ENCODE data around the gene RNF220. TPM values are rescaled to one million over a fixed set of nuclear protein-coding genes. Genes with fewer than 3 reads are reported as not detected.
"Not testable (repeated sequence)": the region's sequence is repeated elsewhere in the genome, so short reads cannot be mapped to it uniquely, and the experiment has no call there.

RNF220 gene
- polyA plus RNA-seq, 12 donors, result 36.9 to 80.5 (median 52.6) TPM; not detected in 1

DNA sequence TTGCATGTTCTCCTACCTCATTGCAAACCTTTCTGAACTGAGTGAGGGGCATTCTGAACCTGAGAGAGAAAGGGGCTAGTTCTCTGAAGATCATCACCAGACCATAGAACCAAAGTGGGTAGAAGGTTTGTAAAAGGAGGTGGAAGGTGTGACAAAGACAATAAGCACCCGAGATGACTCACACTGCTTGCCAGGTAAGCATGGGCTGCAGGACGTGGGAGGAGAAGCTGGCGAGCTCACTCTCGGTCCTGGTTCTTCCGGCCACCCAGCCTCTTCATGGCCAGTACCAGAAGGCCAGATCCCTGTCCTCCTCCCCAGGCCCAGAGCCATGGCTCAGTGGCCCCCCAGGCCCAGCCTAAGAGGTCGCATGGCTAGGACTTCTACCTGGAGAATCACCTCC is 140.9 kb downstream of the RNF220 start:
- DNase-seq, result no peak

DNA sequence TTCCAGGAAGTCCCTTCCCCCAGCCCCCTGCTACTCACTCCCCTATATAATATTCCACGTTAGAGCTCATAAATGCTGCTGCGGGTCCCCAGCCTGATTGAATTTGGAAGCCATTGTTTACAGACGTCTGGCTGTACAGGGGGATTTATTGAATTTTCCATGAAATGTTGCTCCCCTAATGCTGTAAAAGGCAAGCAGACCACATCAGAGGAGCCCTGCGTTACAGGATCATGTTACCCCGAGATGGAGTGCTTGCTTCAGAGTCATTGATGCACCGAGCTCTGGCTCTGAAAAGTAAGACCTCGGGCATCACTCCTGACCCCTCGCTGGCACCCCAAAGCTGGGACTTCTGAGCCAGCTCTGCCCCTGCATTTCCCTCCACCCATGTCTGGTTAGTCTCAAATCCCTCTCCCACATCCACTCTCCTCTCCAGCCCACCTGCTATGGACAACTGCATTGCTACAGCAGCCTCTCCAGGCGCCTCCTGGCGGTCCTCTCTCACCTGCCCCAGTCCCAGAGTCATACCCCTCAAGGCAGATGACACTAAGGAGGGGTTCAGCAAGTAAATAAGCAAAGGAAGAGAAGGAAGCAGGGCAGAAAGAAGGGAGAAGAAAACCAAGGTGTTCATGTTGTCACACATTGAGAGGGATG is 141.5 kb downstream of the RNF220 start:
- DNase-seq, result no peak

DNA sequence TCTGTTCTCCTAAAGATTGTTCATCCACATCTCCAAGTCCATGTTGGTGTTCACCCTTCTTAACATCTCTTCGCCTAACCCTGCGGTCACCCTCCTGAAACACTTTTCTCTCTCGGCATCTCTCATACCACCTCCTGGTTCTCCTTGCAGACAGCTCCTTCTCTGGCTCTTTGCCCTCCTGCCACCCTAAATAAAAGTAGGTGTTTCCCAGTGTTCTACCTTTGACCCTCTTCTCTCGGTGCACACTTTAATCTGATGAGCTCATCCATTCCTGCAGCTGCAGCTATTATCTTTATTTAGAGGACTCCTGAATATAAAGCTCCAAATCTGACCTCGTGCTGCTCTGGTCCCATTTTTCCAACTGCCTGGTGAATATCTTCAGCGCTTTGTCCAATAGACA is 142.3 kb downstream of the RNF220 start:
- DNase-seq, result no peak

DNA sequence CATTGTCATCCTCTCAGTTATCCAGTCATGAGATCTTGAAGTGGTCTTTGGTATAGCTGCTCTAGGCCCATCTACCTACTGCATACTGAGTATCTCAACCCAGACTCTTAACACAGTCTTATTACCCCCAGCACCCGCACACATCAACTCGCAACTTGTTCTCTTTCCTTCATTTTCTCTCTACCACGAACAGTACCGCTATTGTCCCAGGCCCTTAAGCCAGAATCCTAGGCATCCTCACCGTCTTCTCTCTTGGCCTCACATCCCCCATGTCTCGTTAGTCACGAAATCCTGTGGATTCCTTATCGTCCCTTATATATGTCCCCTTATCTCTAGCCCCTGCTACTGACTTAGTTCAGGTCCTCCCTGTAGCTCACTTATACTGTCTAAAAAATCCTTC is 142.8 kb downstream of the RNF220 start:
- DNase-seq, result no peak

DNA sequence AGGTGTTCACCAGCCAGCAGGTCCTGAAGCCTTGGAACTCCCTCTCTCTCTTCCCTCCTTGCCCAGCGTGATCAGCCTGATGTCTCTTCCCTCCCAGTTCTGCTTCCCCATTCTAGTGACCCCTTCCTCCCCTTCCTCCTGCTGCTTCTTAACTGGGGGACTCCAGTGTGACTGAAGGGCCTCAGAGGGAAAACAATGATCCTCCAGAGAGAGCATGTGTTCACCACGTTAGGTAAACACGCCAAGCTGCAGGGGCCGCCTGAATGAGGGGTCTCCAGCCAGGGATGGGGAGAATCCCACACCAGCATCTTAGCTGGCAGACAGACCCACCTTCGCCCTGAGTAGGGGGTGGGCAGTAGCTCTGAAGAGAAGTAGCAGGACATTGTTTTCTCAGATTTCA is 144.5 kb downstream of the RNF220 start:
- DNase-seq, result no peak

DNA sequence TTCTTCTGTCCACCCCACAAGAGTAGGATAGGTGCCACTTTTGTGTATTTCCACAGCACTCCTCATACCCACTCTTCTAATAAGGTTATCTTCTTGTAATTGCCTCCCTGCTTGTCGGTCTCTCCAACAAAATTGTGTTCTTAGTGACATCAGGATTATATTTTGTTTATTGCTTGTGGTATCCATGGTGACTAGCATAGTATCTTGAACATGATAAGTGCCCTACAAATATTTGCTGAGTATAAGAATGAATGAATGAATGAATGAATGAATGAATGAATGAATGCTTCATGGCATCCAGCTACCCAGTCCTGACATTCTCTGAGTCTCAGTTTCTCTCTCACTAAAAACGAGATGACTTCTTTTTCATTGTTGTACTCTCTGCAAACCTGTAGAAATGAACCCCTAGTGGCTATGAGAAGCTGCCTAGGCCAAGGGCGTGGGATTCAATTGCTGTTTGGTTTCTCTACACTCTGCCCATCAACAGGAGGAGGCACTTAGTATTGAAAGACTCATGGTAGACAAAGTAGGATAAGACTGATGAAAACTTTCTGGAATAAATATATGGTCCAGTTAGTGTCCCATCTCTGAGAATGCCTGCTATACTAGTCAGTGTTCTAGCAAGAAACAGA is 148.2 kb downstream of the RNF220 start:
- no peak for DNase-seq

DNA sequence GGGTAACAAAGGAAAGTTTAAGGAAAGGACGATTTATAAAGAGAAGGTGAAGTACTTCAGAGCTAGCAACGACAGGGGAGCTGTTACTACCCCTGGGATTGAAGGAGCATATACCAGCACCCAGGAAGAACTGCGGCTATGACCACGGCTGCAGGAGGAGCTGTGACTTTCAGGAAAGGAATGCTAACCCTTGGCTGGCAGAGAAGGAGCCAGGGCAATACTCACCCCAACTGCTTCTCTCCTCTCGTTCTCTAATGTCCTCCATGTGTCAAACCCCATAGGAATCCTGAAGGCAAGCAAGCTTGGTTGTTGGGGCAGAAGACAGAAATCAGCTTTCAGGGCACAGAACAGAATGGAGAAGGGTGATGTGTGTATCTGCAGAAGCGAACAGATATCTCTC is 148.7 kb downstream of the RNF220 start:
- DNase-seq, result no peak

DNA sequence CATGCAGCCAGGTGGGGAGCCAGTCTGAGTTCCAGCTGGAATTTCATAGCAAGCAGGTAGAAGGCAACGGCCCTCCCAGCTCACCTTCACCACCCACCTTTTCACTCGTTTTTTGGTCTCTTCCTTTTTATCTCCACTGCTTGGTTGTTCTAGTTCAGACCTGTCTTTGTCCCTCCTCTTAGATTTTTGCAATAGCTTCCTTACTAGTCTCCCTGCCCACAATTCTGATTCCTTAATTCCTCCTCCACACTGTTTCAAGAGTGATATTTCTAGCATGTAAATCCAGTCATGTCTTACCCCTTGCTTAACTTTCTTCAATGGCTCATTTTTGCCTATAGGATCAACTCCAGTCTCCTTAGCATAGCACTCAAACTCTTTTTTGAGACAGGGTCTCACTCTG is 149.7 kb downstream of the RNF220 start:
- no peak for DNase-seq

DNA sequence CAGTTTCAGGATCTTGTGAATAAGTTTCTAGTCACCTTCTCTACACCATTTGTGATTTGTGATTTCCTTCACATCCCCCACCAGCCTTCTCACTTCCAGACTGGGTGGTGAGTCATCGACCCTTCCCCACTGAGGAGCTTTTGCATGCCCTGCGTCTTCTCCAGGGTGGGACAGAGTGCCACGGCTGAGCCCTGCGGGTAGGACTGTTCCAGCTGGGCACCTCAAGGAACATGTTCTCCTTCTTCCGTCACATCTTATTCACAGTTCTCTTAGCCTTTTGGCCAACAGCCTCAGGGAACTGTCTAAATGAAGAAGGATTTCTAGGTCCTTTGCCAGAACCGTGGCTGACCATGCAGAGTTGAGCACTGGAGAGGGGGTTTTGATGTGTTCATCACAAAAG is 152.7 kb downstream of the RNF220 start:
- DNase-seq, result no peak

DNA sequence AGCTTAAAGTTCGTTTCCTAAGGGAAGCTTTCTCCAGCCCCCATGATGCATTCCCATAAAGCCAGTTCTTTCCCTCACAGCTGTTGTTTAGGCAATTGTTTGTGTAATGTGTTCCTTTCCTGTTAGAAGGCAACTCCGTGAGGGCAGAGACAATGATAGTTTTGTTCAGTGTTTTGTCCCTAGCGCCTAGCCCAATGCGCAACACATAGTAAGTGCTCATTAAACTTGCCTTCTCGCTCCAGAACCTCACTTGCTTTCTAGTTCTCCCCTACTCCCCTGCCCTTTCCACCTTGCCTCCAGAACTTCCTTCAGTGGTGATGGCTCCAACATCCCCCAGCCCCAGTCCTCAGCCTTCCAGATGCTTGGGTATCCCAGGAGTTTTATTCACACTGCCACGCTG is 153.8 kb downstream of the RNF220 start:
- DNase-seq, result no peak

DNA sequence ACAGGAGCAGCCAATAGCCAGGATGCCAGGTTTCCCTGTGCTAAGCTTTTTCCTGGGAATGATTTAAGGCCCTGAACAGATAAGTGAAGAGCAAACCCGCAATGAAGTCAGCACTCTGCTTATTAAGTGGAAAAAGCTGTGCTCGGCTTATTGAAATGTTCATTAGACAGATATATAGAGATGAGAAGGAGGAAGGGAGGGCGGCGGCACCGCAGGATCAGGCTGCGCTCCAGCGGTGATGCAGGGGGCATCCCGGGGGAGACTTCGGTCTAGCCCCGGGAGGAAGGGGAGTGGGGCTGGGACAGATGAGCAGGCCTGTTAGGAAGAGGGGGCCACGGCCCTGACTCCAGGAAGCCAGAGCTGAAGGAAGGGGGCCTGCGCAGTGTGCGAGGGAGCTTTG is 154.3 kb downstream of the RNF220 start:
- no peak for DNase-seq

DNA sequence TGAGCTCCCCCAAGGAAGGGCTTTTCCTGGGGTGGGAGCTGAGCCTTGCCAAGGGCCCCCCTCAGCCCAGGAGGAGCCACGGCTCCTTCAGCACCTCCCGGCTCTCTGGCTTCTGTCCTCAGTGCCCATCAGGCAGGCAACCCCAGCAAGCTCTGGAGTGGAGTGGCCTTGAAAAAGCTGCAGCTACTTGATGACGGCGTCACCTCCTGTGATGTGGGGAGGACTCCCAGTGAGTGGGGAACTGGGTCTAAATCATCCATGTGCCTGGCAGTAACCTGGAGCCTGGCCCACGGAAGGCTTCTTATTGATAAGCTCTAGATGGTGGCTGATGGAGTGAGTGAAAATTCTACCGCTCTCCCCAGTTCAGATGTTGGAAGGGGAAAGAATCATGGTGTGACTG is 154.9 kb downstream of the RNF220 start:
- no peak for DNase-seq

DNA sequence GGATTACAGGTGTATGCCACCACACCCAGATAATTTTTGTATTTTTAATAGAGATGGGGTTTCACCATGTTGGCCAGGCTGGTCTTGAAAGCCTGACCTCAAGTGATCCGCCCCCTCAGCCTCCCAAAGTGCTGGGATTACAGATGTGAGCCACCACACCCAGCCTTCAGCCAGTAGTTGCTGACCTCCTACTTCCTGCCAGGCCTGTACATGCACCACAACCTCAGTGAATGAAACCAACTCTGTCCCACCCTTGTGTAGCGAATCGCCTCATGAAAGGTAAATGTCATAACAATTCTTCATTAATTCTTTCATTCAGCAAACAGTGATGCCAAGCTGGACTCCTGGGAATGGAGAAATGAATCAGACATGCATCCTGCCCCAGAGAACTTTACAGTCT is 155.6 kb downstream of the RNF220 start:
- DNase-seq, result not testable (repeated sequence)

DNA sequence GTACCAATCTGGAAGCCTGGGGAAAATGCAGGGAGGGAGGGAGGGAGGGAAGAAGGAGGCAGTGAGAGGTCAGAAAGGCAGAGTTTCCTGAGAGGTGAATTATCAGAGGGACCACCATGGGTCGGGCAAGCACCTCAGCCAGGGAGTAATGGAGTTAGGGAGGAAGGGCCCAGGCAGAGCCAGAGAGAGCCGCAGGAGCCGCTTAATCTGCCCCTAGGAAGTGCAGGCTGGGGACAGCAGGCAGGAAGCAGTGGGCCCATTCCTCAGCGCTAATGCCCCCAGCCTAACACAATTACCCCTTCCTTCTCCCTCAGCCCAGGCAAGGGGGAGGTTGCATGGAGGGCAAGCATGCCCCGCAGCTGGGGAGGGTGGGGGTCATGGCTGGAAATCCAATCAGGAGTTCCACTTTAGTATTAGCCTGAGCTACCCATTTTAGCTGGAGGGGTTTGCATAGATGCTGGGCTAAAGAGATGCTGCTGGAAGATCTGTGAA is 160.2 kb downstream of the RNF220 start:
- no peak for DNase-seq

DNA sequence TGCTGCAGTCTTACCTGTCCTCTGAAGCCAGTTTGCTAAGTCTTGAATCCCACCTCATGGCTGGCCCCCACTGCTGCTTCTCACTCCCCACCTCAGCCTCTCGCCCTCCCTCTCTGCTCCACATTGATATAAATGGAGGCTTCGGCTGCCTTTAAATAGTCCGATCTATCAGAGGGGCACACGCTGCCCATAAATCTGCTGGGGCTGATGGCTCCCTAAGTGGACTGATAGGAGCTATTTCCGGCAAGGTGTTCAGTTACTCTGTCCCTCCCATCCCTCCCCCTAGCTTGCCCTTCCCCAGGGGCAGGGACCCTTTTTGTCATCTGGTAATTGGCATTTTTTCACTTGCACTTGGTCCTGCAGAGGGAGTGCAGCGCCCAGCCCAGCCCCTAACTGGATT is 160.8 kb downstream of the RNF220 start:
- no peak for DNase-seq

DNA sequence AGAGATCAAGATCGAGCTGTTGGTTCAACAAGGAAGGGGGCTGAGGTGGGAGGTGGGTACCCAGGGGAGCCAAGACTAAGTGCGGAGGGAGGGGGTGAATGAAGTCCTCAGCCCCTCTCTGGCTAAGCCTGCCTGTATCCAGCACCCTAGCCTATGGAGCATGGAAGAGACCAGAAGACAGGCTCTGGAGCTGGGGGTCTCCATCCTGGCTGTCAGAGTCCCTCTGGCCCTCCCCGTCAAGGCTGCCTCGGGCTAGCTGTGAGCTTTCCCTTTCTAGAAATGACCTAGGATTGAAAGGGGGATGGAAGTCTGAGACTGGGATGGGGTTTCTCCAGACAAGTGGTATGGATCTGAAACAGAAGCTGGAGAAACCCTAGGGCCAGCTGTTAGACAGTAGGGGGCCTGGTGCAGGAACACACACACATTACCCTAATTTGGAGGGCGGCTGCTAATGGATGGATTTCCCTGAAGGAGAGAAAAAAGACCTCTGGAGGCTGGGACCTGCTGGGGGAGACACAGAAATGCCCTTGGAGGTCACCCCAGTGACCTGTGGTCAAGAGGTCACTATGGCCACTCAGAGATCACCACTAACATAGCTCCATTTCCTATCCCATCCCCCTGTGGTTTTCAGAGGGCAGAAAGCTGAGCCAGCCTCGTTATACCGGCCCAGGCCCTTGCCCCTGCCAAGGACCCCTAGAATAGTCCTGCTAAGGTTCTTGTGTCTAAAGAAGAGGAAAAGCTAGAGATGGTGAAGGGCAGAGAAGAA is 161.4 kb downstream of the RNF220 start:
- DNase-seq, result no peak

DNA sequence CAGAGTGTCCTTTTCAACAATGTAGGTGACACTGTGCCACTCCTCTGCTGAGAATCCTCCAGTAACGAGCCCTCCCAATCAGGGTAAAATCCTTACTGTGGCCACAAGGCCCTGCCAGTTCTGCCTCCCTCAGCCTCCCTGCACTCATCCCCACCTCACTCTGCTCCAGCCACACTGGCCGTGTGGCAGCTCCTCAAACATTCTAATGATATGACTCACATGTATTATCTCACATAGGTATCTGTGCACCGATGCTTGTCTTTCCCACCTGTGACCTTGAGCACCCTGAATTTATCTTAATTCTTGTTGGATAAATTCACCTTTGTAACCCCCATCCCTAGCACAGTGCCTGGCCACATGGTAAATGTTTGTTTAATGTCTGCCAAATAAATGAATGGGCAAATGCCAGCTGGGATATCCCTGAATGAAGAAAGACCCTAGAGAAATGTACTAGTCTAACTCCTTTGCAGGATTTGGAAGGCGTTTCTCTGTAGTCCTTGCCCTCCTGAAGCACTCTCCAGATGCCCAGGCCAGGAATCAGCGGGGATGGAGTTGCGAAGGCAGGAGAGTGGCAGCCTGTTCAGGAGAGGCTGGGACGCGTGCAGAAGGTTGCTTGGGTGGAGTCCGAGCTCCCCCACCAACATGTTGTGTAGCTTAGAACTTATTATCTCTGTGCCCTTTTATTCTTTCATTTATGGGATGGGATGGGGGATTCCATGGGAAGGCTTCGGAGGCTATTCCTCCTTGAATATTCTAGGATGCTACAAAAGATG is 163.3 kb downstream of the RNF220 start:
- DNase-seq, result no peak

DNA sequence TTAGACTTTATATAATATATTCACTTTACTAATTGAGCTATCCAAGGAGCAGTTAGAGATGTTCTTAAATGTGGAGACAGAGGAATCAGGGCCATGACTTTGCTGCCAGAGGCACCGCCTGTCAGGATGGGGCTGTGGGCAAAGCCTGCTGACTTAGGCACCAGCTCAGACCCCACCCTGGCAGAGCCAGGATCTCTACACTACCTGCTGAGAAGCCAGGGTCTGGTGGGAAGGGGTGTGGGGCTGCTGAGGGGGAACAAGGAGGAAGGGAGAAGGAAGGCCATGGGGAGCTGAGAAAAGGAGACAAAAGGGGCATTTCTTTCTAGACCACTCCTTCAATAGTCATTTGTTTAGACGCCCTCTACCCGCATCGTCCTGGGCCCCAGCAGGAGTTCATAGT is 164.4 kb downstream of the RNF220 start:
- DNase-seq, result no peak

DNA sequence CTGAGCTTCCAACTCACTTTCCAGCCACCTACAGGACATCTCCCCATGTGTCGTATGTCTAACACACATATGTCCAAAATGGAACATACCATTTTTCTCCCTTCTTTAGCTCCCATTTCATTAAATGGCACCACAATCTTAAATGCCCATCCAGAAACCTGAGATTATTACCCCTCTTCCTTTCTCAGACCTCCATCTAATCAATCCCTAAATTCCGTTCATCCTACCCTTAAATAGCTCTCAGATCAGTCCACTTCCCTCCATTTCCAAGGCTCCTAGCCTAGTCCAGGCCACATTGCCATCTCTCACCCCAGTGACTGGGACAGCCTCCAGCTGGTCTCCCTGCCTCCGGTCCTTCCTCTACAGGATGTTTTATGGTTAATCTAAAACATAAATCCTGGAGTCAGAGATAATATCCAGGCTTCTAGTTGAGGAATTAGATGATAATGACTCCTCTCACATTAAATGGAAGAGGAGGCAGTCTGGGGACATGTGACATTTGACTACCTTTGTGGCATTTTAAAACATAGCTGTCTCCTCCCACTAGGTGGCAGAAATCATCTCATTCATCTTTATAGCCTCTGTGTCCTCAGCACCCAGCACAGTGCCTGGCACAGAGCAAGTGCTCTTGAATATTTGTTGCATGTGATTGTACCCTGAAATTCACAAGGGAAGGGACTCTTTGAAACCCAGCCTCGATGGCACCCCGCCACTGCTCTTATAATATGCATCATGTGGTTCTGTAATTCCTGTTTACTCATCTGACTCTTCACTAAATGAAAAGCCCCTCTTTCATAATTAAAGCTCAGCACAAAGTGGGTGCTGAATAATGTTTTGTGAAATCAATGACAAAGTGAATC is 166.9 kb downstream of the RNF220 start:
- DNase-seq, result no peak

DNA sequence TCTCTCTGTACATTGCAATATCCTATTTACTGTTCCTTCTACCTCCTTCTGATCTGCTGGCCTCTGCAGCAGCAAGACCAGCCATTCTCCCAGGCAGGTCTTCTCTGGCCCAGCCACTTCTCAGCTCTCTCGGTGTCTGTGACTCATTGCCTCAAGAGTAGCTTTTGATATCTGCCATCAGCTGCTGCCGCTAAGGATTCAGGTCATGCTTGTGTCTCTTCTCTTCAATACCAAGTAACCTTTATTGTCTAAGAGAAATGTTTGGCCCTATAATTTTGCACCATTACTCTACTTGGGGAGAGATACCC is 167.5 kb downstream of the RNF220 start:
- no peak for DNase-seq

DNA sequence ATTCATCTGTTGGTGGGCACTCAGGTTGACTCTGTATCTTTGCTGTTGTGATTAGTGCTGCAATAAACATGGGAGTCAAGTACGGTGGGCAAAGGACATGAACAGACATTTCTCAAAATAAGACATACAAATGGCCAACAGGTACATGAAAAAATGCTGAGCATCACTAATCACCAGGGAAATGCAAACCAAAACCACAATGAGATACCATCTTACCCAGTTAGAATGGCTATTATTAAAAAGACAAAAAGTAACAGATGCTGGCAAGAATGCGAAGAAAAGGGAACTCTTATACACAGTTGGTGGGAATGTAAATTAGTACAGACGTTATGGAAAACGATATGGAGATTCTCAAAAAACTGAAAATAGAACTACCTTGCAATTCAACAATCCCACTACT is 170.3 kb downstream of the RNF220 start:
- DNase-seq, result no peak
